Progenitor cell of endocrine pancreas (in vitro differentiated cells): Measurements from ENCODE around the gene ACADM. TPM values are rescaled to one million over a fixed set of nuclear protein-coding genes. Genes with fewer than 3 reads are reported as not detected.

Source experiments
- DNase-seq: peaks from one replicate; pipeline ENCODE4 v3.0.0; 2021; ENCODE audit warnings: low spot score; ENCODE audit not compliant: unreplicated experiment
- H3K27ac Mint-ChIP-seq: 2 replicates; pipeline ENCODE4 v1.8.0; 2021; ENCODE audit warnings: mild to moderate bottlenecking, moderate library complexity, mixed read lengths
- H3K27me3 Mint-ChIP-seq: 2 replicates; pipeline ENCODE4 v1.8.0; 2021; ENCODE audit warnings: mixed read lengths
- H3K36me3 Mint-ChIP-seq: 2 replicates; pipeline ENCODE4 v1.8.0; 2022; ENCODE audit warnings: mixed read lengths; ENCODE audit not compliant: insufficient read depth
- H3K4me1 Mint-ChIP-seq: 2 replicates; pipeline ENCODE4 v1.8.0; 2021; ENCODE audit warnings: low read depth, mixed read lengths
- H3K4me3 Mint-ChIP-seq: 2 replicates; pipeline ENCODE4 v1.8.0; 2021; ENCODE audit warnings: low read depth, mild to moderate bottlenecking, moderate library complexity, mixed read lengths
- H3K9me3 Mint-ChIP-seq: 2 replicates; pipeline ENCODE4 v1.8.0; 2021; ENCODE audit warnings: low read depth, mixed read lengths
- total RNA-seq: library from RNA; stranded (reverse); gene quantifications from 2 replicates; pipeline ENCODE4 v1.2.1, GENCODE V29; 2021
- TF ChIP-seq, protein P1 (sequence below): fragments of 200-600 bp; sonication (generic); IDR thresholded peaks from one replicate; pipeline ENCODE4 v1.5.0; 2021; ENCODE audit warnings: antibody characterized with exemption, mild to moderate bottlenecking; ENCODE audit not compliant: unreplicated experiment

Gene ACADM
- total RNA-seq, 1 donor from 2014 or later = 61.2 TPM

DNA sequence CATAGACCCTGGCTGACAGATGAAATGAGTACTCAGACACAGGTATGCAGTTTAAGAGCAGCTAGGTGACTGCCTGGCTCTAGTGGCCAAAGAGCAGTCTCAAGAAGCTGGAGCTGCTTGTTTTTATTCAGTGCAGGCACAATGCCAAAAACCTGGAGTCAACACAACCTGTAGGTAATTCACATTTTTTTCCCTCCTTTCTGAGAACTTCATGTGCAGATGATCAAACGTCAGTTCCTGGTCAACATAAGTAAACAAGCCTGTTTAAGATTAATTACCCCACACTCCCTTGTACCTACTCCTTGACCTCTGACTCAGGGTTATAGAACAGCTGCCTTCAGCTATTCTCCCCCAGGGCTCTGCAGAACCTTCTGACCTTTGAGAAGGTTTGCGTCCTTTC, 17.3 kb upstream of the ACADM start:
- Mint-ChIP-seq H3K36me3 (no peaks in the 10 kb centered on the region), H3K9me3 (peaks cover 3% of the 10 kb centered on the region), H3K27me3 (no peaks in the 10 kb centered on the region), H3K27ac (no peak overlapping the region), H3K4me1 (no peaks in the 10 kb centered on the region), H3K4me3 (no peak overlapping the region)
- no peak for DNase-seq
- TF ChIP-seq, protein P1, sequence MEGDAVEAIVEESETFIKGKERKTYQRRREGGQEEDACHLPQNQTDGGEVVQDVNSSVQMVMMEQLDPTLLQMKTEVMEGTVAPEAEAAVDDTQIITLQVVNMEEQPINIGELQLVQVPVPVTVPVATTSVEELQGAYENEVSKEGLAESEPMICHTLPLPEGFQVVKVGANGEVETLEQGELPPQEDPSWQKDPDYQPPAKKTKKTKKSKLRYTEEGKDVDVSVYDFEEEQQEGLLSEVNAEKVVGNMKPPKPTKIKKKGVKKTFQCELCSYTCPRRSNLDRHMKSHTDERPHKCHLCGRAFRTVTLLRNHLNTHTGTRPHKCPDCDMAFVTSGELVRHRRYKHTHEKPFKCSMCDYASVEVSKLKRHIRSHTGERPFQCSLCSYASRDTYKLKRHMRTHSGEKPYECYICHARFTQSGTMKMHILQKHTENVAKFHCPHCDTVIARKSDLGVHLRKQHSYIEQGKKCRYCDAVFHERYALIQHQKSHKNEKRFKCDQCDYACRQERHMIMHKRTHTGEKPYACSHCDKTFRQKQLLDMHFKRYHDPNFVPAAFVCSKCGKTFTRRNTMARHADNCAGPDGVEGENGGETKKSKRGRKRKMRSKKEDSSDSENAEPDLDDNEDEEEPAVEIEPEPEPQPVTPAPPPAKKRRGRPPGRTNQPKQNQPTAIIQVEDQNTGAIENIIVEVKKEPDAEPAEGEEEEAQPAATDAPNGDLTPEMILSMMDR = no peak

DNA sequence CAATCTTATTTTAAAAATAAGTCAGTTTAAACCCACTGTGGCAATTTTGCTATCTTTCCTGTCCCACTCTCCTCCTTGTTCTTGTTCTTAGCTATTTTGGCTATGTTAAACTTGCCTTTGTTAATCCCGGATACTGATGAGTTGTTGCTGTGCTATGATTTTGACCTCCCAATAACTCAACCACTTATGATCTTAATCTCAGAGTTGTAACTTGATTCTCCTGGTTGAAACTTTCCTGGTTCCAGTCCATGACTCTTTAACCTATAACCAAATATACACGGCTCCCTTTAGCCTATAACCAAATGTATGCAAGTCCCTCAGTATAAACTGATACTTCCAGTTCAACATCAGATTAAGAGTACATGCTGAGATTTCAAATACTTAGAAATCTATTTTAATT, 15.6 kb upstream of the ACADM start:
- no peaks in the 10 kb centered on the region for H3K27me3 Mint-ChIP-seq

DNA sequence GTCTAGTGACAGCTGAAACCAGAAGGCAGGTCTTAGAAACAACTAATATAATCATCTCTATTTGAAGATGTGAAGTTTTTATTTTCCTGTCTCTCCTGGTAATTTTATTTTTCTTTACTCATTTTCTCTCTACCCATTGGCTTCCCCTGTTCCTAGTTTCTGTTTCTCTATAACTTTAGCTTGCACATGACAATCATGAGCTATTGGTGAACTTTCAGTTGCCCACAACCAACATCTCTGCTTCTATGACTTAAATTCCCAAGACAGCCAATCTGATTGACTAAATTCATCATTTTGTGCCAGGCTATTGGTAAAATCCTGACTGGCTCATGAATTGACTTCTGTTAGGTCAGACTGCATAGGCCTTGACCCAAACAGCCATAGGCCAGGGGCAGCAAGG, 13.7 kb upstream of the ACADM start:
- Mint-ChIP-seq H3K4me1 (no peaks in the 10 kb centered on the region), H3K36me3 (no peaks in the 10 kb centered on the region), H3K9me3 (peaks cover 3% of the 10 kb centered on the region), H3K4me3 (no peak overlapping the region), H3K27ac (no peak overlapping the region), H3K27me3 (no peaks in the 10 kb centered on the region)
- DNase-seq = no peak
- TF ChIP-seq, protein P1 = no peak

More for the DNA sequence above, 15.6 kb upstream of the ACADM start:
- TF ChIP-seq, protein P1 = no peak
- Mint-ChIP-seq H3K27ac (no peak overlapping the region), H3K36me3 (no peaks in the 10 kb centered on the region), H3K9me3 (peaks cover 3% of the 10 kb centered on the region), H3K4me3 (no peak overlapping the region), H3K4me1 (no peaks in the 10 kb centered on the region)
- no peak for DNase-seq

DNA sequence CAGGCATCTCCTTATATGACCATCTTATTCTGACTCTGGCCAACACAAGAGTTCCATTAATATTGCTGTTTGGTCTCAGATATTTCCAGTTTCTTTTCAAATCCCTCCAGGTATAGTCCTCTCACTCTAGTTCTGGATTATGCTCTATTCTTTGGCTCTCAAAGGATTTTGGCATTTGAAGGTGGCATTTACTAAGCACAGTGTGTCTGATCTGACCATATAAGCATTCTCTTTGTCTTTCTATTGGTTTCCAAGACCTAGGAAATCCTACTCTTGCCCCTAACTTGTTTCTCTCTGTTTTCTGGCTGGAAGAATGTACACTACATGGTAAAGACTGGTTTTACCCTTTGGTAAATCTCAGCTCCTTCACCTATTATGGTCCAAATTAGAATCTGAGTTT, 12.7 kb upstream of the ACADM start:
- Mint-ChIP-seq H3K27ac (no peak overlapping the region), H3K36me3 (no peaks in the 10 kb centered on the region), H3K4me3 (no peak overlapping the region), H3K4me1 (no peaks in the 10 kb centered on the region), H3K9me3 (peaks cover 3% of the 10 kb centered on the region), H3K27me3 (no peaks in the 10 kb centered on the region)
- TF ChIP-seq, protein P1 = no peak
- DNase-seq = no peak

DNA sequence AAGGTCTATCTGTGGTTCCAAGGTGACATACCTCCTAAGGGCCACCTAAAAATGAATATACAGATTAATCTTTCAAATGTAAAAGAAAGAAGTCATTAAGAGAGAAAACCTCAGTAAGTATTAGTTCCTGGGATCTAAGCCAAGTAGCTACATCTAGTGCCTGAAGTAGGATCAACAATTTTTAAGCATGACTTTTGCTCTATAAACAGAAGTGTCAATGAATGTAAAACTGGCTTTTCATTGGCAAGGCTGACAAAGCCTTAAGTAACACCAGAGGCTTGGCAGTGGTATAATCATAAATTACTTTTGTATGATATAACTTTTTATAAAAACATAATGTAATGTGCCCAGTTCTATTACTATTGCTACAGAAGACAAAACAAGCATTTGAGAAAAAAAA, 12.2 kb upstream of the ACADM start:
- H3K27ac Mint-ChIP-seq = no peak overlapping the region
- no peaks in the 10 kb centered on the region for H3K36me3 Mint-ChIP-seq
- no peaks in the 10 kb centered on the region for H3K27me3 Mint-ChIP-seq
- no peak overlapping the region for H3K4me3 Mint-ChIP-seq
- H3K9me3 Mint-ChIP-seq = peaks cover 3% of the 10 kb centered on the region
- DNase-seq = no peak
- H3K4me1 Mint-ChIP-seq = no peaks in the 10 kb centered on the region
- TF ChIP-seq, protein P1 = no peak
